ENCODE measurements around the gene MYBBP1A. TPM values are rescaled to one million over a fixed set of nuclear protein-coding genes. Genes with fewer than 3 reads are reported as not detected.
A peak's percentile ranks its signal among the peaks of the same experiment; 100 is the strongest.

MYBBP1A gene
- polyA plus RNA-seq, 3 donors, result 4.2 to 22.3 (median 5.3) TPM

DNA sequence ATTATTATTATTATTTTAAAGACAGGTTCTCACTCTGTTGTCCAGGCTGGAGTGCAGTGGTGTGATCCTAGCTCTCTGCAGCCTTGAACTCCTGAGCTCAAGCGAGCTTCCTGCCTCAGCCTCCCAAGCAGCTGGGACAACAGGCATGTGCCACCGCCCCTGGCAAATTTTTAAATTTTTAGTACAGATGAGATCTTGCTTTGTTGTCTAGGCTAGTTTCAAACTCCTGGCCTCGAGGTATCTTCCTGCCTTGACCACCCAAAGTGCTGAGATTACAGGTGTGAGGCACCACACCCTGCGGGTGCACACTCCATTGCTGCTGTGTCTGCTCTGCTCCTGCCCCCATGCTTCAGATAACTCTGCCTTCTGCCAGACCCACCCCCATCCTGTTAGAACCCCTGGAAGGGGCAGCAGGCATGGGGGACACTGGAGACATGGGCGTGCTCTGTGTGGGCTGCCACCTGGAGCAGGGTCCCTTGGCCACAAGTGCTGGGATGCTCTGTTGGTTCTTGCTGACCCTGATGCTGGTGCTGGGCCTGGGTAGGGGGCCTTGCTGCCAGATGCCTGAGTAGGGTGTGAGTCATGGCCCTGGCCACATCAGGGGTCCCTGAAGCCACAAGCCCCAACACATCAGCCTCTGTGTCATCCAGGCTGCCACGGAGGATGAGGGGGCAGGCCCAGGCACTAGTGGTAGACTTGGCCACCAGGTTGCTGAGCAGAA, 2.6 kb upstream of the MYBBP1A start:
- no peaks in the 10 kb centered on the region for H3K9me3 ChIP-seq (replicated peaks in 1 of 2; ENCODE audit: control insufficient read depth in 1 of 2, insufficient read depth in 1 of 2, low read length in 2 of 2)
- no peak overlapping the region for H3K9ac ChIP-seq (ENCODE audit: insufficient read depth, low read length, poor library complexity, severe bottlenecking)
- no peak overlapping the region for H2AFZ ChIP-seq (ENCODE audit: insufficient read depth, low read depth, low read length, poor library complexity, severe bottlenecking)
- H3K79me2 ChIP-seq (ENCODE audit: insufficient read depth, low read length), result peaks cover 17% of the 10 kb centered on the region
- intact Hi-C loops (cut with micrococcal nuclease), result no loop called here
- Mint-ChIP-seq H3K27me3 (ENCODE audit: low read depth in 3 of 3) (peaks cover 0 to 3% (median 2%) of the 10 kb centered on the region in 3 donors), H3K4me3 (no peak overlapping the region), H3K4me1 (peaks cover 31% of the 10 kb centered on the region), H3K27ac (peak overlapping the region in 1 of 7 donors; percentile 46), H3K9me3 (no peaks in the 10 kb centered on the region), H3K36me3 (peaks cover 2 to 8% of the 10 kb centered on the region in 2 donors)
- TF ChIP-seq, protein P1, sequence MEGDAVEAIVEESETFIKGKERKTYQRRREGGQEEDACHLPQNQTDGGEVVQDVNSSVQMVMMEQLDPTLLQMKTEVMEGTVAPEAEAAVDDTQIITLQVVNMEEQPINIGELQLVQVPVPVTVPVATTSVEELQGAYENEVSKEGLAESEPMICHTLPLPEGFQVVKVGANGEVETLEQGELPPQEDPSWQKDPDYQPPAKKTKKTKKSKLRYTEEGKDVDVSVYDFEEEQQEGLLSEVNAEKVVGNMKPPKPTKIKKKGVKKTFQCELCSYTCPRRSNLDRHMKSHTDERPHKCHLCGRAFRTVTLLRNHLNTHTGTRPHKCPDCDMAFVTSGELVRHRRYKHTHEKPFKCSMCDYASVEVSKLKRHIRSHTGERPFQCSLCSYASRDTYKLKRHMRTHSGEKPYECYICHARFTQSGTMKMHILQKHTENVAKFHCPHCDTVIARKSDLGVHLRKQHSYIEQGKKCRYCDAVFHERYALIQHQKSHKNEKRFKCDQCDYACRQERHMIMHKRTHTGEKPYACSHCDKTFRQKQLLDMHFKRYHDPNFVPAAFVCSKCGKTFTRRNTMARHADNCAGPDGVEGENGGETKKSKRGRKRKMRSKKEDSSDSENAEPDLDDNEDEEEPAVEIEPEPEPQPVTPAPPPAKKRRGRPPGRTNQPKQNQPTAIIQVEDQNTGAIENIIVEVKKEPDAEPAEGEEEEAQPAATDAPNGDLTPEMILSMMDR (IDR thresholded peaks at IDR 0.05), result no peak
- H3K27ac ChIP-seq (ENCODE audit: low read depth in 1 of 2, low read length in 2 of 2), result no peak overlapping the region
- no peak for DNase-seq
- no peak overlapping the region for H3K4me3 ChIP-seq (replicated peaks in 1 of 3; ENCODE audit: low read depth in 2 of 3, low read length in 3 of 3)
- no peaks in the 10 kb centered on the region for H3K27me3 ChIP-seq (ENCODE audit: control insufficient read depth in 2 of 2, insufficient read depth in 2 of 2, low read length in 2 of 2)
- H3K4me2 ChIP-seq (replicated peaks; ENCODE audit: extremely low read depth, low read length, poor library complexity, severe bottlenecking), result no peak overlapping the region
- 83% methylated on average over 4 of the region's 6 CpGs for WGBS (ENCODE audit: insufficient coverage)
- H3K36me3 ChIP-seq (replicated peaks in 1 of 2; ENCODE audit: control insufficient read depth in 1 of 2, insufficient read depth in 2 of 2, low read length in 2 of 2), result peaks cover 6 to 9% of the 10 kb centered on the region in 2 donors
- no peaks in the 10 kb centered on the region for H4K20me1 ChIP-seq (ENCODE audit: insufficient read depth, low read length)
- peaks cover 19 to 26% of the 10 kb centered on the region in 2 donors for H3K4me1 ChIP-seq (ENCODE audit: control insufficient read depth in 1 of 2, insufficient read depth in 2 of 2, low read length in 2 of 2)

DNA sequence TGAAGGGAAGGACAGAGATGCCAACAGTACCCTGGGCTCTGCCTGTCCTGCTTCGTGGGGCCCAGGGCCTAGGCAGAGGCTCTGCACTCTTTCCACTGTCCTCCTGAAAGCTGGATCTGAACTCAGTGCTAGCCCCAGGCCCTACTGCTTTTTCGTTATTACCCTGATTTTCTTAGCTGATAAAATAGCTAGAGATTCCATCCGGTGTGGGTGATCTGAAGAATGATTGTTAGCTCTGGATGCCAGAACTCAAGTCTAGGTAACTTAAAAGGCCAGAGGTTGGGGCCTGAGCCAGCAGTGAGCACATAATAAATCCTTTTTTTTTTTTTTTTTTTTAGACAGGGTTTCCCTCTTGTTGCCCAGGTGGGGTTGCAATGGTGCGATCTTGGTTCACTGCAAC, 1.8 kb upstream of the MYBBP1A start:
- TF ChIP-seq, protein P1 (IDR thresholded peaks at IDR 0.05), result no peak
- 100% methylated on average over 3 of the region's 4 CpGs for WGBS (ENCODE audit: insufficient coverage)

More for the DNA sequence above, 1.8 kb upstream of the MYBBP1A start:
- Histone ChIP-seq H3K27me3 (ENCODE audit: control insufficient read depth in 2 of 2, insufficient read depth in 2 of 2, low read length in 2 of 2) (no peaks in the 10 kb centered on the region), H3K9me3 (replicated peaks in 1 of 2; ENCODE audit: control insufficient read depth in 1 of 2, insufficient read depth in 1 of 2, low read length in 2 of 2) (no peaks in the 10 kb centered on the region), H3K9ac (ENCODE audit: insufficient read depth, low read length, poor library complexity, severe bottlenecking) (no peak overlapping the region), H3K4me2 (replicated peaks; ENCODE audit: extremely low read depth, low read length, poor library complexity, severe bottlenecking) (no peak overlapping the region), H2AFZ (ENCODE audit: insufficient read depth, low read depth, low read length, poor library complexity, severe bottlenecking) (peak overlapping the region; percentile 91), H3K4me1 (ENCODE audit: control insufficient read depth in 1 of 2, insufficient read depth in 2 of 2, low read length in 2 of 2) (peaks cover 19 to 26% of the 10 kb centered on the region in 2 donors), H3K27ac (ENCODE audit: low read depth in 1 of 2, low read length in 2 of 2) (no peak overlapping the region), H3K4me3 (replicated peaks in 1 of 3; ENCODE audit: low read depth in 2 of 3, low read length in 3 of 3) (no peak overlapping the region), H3K36me3 (replicated peaks in 1 of 2; ENCODE audit: control insufficient read depth in 1 of 2, insufficient read depth in 2 of 2, low read length in 2 of 2) (peaks cover 12 to 17% of the 10 kb centered on the region in 2 donors), H3K79me2 (ENCODE audit: insufficient read depth, low read length) (peaks cover 17% of the 10 kb centered on the region), H4K20me1 (ENCODE audit: insufficient read depth, low read length) (no peaks in the 10 kb centered on the region)
- Mint-ChIP-seq H3K4me3 (no peak overlapping the region), H3K27me3 (ENCODE audit: low read depth in 3 of 3) (peaks cover 0 to 3% (median 2%) of the 10 kb centered on the region in 3 donors), H3K36me3 (peaks cover 9 to 16% of the 10 kb centered on the region in 2 donors), H3K27ac (no peak overlapping the region), H3K4me1 (peaks cover 23% of the 10 kb centered on the region), H3K9me3 (no peaks in the 10 kb centered on the region)
- intact Hi-C loops (cut with micrococcal nuclease), result no loop called here
- DNase-seq, result no peak
